Type B pancreatic cell (in vitro differentiated cells): ENCODE results near the gene TMEM9B. TPM values are rescaled to one million over a fixed set of nuclear protein-coding genes. Genes with fewer than 3 reads are reported as not detected.

ENCODE experiments used
- DNase-seq: peaks from one replicate; pipeline ENCODE4 v3.0.0; 2021; ENCODE audit warnings: mixed read lengths; ENCODE audit not compliant: unreplicated experiment; ENCODE audit errors: extremely low spot score
- H3K27ac Mint-ChIP-seq: 2 replicates; pipeline ENCODE4 v1.8.0; 2021; ENCODE audit warnings: mild to moderate bottlenecking, mixed read lengths
- H3K27me3 Mint-ChIP-seq: 2 replicates; pipeline ENCODE4 v1.8.0; 2021; ENCODE audit warnings: mixed read lengths
- H3K36me3 Mint-ChIP-seq: 2 replicates; pipeline ENCODE4 v1.8.0; 2021; ENCODE audit warnings: mixed read lengths
- H3K4me1 Mint-ChIP-seq: one replicate; pipeline ENCODE4 v1.8.0; 2021; ENCODE audit warnings: mixed read lengths; ENCODE audit not compliant: unreplicated experiment
- H3K4me3 Mint-ChIP-seq: 2 replicates; pipeline ENCODE4 v1.8.0; 2021; ENCODE audit warnings: mild to moderate bottlenecking, mixed read lengths
- H3K9me3 Mint-ChIP-seq: 2 replicates; pipeline ENCODE4 v1.8.0; 2021; ENCODE audit warnings: mixed read lengths
- CTCF ChIP-seq: fragments of 200-600 bp; sonication (generic); conservative IDR thresholded peaks from 2 replicates; pipeline ENCODE4 v1.5.0; 2021; ENCODE audit warnings: antibody characterized with exemption, mild to moderate bottlenecking
- total RNA-seq: library from RNA; stranded (reverse); gene quantifications from 2 replicates; pipeline ENCODE4 v1.2.1, GENCODE V29; 2021; ENCODE audit warnings: low replicate concordance

TMEM9B gene
- total RNA-seq, 1 donor from 2014 or later = 26.1 TPM

GRCh38 chr11:8959546-8960166 lies 4.6 kb downstream of the TMEM9B start:
- Mint-ChIP-seq H3K9me3 (no peaks in the 10 kb centered on the region), H3K27me3 (no peaks in the 10 kb centered on the region), H3K36me3 (no peaks in the 10 kb centered on the region), H3K4me3 (peak overlapping the region; percentile 11), H3K4me1 (peaks cover 15% of the 10 kb centered on the region), H3K27ac (peak overlapping the region; percentile 25)
- no peak for DNase-seq
- TF ChIP-seq CTCF = peak; percentile 78

- no peak for TF ChIP-seq CTCF
- no peak for DNase-seq
- no peak overlapping the region for H3K4me3 Mint-ChIP-seq
- no peaks in the 10 kb centered on the region for H3K4me1 Mint-ChIP-seq
- no peaks in the 10 kb centered on the region for H3K9me3 Mint-ChIP-seq
- no peak overlapping the region for H3K27ac Mint-ChIP-seq
- H3K27me3 Mint-ChIP-seq = no peaks in the 10 kb centered on the region
- peaks cover 5% of the 10 kb centered on the region for H3K36me3 Mint-ChIP-seq
Observed at GRCh38 chr11:8956860-8957259, 7.4 kb downstream of the TMEM9B start.

GRCh38 chr11:8948886-8949285 lies 15.4 kb downstream of the TMEM9B start:
- no peak for TF ChIP-seq CTCF
- Mint-ChIP-seq H3K27ac (no peak overlapping the region), H3K27me3 (no peaks in the 10 kb centered on the region), H3K4me3 (no peak overlapping the region), H3K36me3 (peaks cover 10% of the 10 kb centered on the region), H3K9me3 (no peaks in the 10 kb centered on the region), H3K4me1 (peaks cover 4% of the 10 kb centered on the region)
- DNase-seq = no peak

- no peak for DNase-seq
- Mint-ChIP-seq H3K4me3 (no peak overlapping the region), H3K9me3 (no peaks in the 10 kb centered on the region), H3K27me3 (no peaks in the 10 kb centered on the region), H3K27ac (no peak overlapping the region), H3K4me1 (peaks cover 4% of the 10 kb centered on the region), H3K36me3 (peaks cover 7% of the 10 kb centered on the region)
- no peak for TF ChIP-seq CTCF
Observed at GRCh38 chr11:8947230-8947943, 16.9 kb downstream of the TMEM9B start.

GRCh38 chr11:8942518-8943066 lies 21.6 kb downstream of the TMEM9B start, which contains the start of gene ASCL3:
Gene ASCL3 (minus strand): TSS chr11:8943016. CDS start chr11:8938161, 4,855 bp downstream.
- no peak within 1 kb of the TSS for H3K4me3 Mint-ChIP-seq
- H3K27ac Mint-ChIP-seq = no peak within 1 kb of the TSS
- H3K4me1 Mint-ChIP-seq = no peaks in the 10 kb centered on the region
- H3K36me3 Mint-ChIP-seq = no peaks in the 10 kb centered on the region
- H3K27me3 Mint-ChIP-seq = no peaks in the 10 kb centered on the region
- H3K9me3 Mint-ChIP-seq = no peaks in the 10 kb centered on the region
- no peak for DNase-seq
- no peak for TF ChIP-seq CTCF
